Tongue (tissue), 3 donors: ENCODE results near the gene KRT32. TPM values are rescaled to one million over a fixed set of nuclear protein-coding genes. Genes with fewer than 3 reads are reported as not detected.
"Not testable (repeated sequence)": the region's sequence is repeated elsewhere in the genome, so short reads cannot be mapped to it uniquely, and the experiment has no call there.

ENCODE experiments used
- DNase-seq: peaks from one replicate; pipeline ENCODE4 v3.0.0-alpha.2; 2015
- small RNA-seq: library from RNA; depleted of rRNA; stranded (forward); fragments of <200 nt; gene quantifications from one replicate; pipeline ENCODE3, GENCODE V24; 2014; ENCODE audit warnings: low replicate concordance
- total RNA-seq: library from RNA; depleted of rRNA; stranded (reverse); fragments of >200 nt; gene quantifications from one replicate; pipeline ENCODE4 v1.2.3, GENCODE V29; 2014

KRT32 gene
- total RNA-seq, 1 donor from 2014 or later: not detected

DNA sequence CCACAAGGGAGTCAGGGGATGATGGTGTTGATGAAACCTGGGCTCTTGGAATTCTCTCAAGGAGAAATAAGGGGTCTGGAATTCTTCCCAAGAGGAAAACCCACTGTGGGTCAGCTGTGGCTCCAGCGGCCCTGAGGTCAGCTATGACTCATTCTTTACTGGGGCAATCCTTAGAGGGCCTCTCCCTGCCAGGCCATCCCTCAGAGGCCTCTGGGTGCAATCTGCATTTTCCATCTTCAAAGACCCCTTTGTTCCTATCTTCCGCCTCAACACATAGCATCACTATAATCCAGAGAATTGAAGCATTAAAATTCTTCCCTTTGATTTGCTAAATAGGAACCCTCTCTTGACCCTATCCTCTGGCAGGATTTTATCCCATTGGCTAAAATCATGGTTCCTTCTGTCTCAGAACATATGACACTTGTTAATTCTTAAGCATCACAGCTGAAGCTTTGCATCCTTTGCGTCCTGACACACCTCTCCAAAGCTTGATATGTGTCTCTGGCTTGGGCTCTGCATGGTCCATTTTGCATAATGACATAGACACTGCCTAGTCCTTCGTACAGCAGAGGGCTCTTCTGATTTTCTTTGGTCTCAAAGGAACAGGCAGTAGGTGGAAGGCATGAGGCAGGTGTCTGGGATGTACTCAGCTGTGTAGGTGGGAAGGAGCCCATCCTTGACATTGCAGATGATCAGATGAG, 38.4 kb downstream of the KRT32 start:
- DNase-seq: no peak

- no peak for DNase-seq
Measured at GRCh38 chr17:41424111-41424635, 43.0 kb downstream of the KRT32 start, which contains the start of gene KRT37. TSS of gene KRT37 (minus strand) at chr17:41424585. CDS start at chr17:41424523, 62 bp downstream.

DNA sequence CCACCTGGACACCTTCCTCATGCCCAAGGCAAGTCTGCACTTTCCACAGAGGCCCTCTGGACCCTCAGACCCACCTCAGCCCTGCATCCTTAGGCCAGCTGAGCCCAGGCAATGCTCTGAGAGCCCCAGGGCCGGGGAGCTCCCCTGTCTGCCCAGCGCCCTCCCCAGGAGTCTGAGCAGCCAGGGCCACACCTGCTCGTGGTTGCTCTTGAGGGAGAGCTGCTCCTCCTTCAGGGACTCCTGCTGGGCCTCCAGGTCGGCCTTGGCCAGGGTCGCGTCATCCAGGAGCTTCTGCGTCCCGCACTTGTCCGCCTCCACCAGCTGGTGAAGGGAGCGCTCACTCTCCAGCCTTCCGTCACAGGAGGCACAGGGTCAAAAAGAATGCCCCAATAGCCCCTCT, 44.6 kb downstream of the KRT32 start:
- not testable (repeated sequence) for DNase-seq

- no peak for DNase-seq
Measured at GRCh38 chr17:41421617-41422016, 45.6 kb downstream of the KRT32 start.

GRCh38 chr17:41421116-41421515, 46.1 kb downstream of the KRT32 start:
- DNase-seq: no peak

DNA sequence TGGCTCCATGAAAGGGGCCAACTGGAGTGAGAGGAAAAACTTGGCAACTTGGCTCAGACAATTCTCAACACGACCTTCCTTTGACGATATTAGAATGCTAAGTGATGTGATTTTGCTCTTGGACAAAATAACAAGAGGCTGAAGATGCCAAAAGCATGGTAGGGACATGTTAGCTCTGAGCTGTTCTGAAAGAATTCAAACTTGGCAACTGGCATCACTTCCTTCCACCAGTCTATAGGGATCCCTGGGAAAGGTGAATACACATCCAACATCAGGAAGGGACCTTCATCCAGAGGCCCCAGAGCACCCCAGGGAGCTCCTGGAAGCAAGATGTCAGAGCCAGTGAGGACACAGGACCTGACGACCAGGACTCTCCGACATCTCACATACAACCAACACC, 47.1 kb downstream of the KRT32 start:
- no peak for DNase-seq

GRCh38 chr17:41419716-41420115, 47.5 kb downstream of the KRT32 start:
- no peak for DNase-seq

DNA sequence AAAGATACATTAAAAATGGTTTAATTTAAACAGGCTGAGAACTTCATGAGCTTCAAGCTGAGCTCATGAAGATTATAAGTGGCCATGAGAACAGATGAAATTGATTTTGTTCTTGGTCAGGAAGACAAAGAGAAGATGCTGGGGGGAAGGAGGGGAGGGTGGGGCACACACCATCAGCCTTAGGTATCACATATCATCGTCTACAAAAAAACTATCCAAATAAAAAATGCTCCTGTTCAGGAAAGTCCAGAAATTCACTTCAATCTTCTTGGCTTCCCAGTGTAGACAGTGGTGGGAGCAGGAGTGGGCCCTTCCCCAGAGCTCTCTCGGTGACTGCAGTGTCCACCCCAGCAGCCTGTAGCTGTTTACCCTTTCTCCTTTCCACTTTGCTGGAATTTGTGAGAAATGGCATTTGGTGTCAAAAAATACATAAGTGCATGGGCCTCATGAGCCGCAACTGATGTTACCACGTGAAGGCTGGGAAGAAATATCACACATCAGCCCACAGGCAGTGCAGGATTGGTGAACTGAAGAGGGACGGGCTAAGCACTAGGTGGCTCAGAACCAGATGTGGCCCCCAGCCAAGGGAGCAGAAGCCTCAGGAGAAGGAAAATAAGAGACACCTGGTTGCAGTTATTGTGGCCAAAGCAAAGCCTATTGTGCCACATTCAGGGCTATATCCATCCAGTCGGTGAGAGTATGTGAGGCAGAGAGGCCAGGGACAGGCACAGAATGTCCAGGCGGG, 48.9 kb downstream of the KRT32 start:
- DNase-seq: no peak

DNA sequence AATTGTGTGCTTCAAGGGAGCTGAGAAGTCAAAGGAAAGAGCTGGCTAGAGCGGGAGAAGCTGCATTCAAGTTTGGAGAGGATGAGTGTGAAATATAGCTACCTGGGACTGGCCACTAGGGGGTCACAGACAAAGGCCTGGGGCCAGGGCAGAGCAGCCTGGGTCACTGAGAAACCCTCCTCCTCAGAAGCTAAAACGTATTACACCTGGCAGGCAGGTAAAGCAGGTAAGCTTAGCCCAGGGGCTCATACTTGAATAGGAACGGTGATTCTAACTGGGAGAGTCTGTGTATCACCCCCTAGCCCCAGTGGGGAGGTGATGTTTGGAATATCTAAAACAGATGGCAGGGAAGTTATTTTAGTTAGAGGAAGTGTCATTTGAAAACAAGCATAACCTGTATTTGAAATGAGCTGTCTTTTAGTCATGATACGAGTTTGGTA, 49.6 kb downstream of the KRT32 start:
- peak; percentile 34 for DNase-seq

DNA sequence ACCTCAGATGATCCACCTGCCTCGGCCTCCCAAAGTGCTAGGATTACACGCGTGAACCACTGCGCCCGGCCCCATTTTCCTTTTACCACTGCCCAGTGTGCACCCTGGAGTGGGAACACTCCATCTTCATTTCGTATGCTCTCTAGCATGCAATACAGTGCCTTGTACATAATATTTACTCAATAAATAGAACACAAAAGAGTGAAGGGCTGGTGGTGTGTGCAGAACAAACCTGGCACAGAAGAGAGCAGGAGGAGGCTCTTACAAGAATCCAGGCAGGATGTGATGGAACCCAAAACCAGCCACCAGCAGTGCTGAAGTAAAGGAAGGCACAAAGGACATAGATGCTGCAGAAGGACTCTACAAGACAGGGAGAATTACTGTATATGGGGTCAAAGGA, 50.1 kb downstream of the KRT32 start:
- no peak for DNase-seq

- DNase-seq: peak; percentile 52
Measured at GRCh38 chr17:41416479-41416878, 50.7 kb downstream of the KRT32 start.

GRCh38 chr17:41415833-41416335, 51.3 kb downstream of the KRT32 start:
- no peak for DNase-seq

GRCh38 chr17:41415411-41415810, 51.8 kb downstream of the KRT32 start:
- no peak for DNase-seq

GRCh38 chr17:41413982-41414381, 53.2 kb downstream of the KRT32 start:
- DNase-seq: no peak

- DNase-seq: no peak
Measured at GRCh38 chr17:41413353-41413957, 53.7 kb downstream of the KRT32 start.

- DNase-seq: no peak
Measured at GRCh38 chr17:41411072-41411840, 55.9 kb downstream of the KRT32 start.

Small RNA genes lying within 50 kb of the gene (small RNA-seq; reads per million reads assigned to genes)
- 0.26 reads per million, percentile 44 among the genes with 10 or more reads in this experiment for gene RNU2-32P

Other genes starting within 250 kb of the KRT32 start
- not detected for gene KRTAP9-2, start 240.7 kb downstream of the KRT32 start, total RNA-seq
- gene KRTAP9-3, start 234.9 kb downstream of the KRT32 start, total RNA-seq: not detected
- not detected for gene KRTAP9-8, start 229.4 kb downstream of the KRT32 start, total RNA-seq
- not detected for gene KRTAP9-4, start 217.7 kb downstream of the KRT32 start, total RNA-seq
- gene KRTAP9-9, start 212.0 kb downstream of the KRT32 start, total RNA-seq: not detected
- not detected for gene KRTAP9-6, start 202.0 kb downstream of the KRT32 start, total RNA-seq
- gene KRTAP9-7, start 191.7 kb downstream of the KRT32 start, total RNA-seq: not detected
- gene KRTAP29-1, start 164.5 kb downstream of the KRT32 start, total RNA-seq: not detected
- not detected for gene KRTAP16-1, start 158.1 kb downstream of the KRT32 start, total RNA-seq
- 1.0 TPM for gene KRTAP17-1, start 151.7 kb downstream of the KRT32 start, total RNA-seq
- not detected for gene KRT33A, start 116.6 kb downstream of the KRT32 start, total RNA-seq
- 0.21 TPM for gene KRT33B, start 97.6 kb downstream of the KRT32 start, total RNA-seq
- 0.51 TPM for gene KRT34, start 85.1 kb downstream of the KRT32 start, total RNA-seq
- gene KRT31, start 69.8 kb downstream of the KRT32 start, total RNA-seq: 6.1 TPM
- not detected for gene KRT37, start 42.8 kb downstream of the KRT32 start, total RNA-seq
- not detected for gene KRT38, start 26.4 kb downstream of the KRT32 start, total RNA-seq
- not detected for gene KRT35, start 13.8 kb upstream of the KRT32 start, total RNA-seq
- gene KRT36, start 22.5 kb upstream of the KRT32 start, total RNA-seq: not detected
- gene KRT13, start 38.2 kb upstream of the KRT32 start, total RNA-seq: 1,847 TPM
- gene KRT15, start 51.5 kb upstream of the KRT32 start, total RNA-seq: 633 TPM
- 248 TPM for gene KRT19, start 60.9 kb upstream of the KRT32 start, total RNA-seq
- not detected for gene KRT9, start 104.7 kb upstream of the KRT32 start, total RNA-seq
- gene KRT14, start 119.5 kb upstream of the KRT32 start, total RNA-seq: 738 TPM
- gene KRT16, start 145.4 kb upstream of the KRT32 start, total RNA-seq: 52.3 TPM
- gene KRT17, start 157.2 kb upstream of the KRT32 start, total RNA-seq: 253 TPM
- 261 TPM for gene EIF1, start 221.5 kb upstream of the KRT32 start, total RNA-seq
- not detected for gene GAST, start 244.9 kb upstream of the KRT32 start, total RNA-seq